Subcutaneous abdominal adipose tissue (tissue), 5 donors: ENCODE results near the gene GPR146.

Source experiments
- H3K27ac ChIP-seq: one replicate; pipeline ENCODE4 v1.7.0; 2013; ENCODE audit warnings: low read depth, mild to moderate bottlenecking, inconsistent platforms, low read length, moderate library complexity
- H3K27me3 ChIP-seq, 5 donors: one replicate each; pipeline ENCODE4 v1.7.0; 2013; ENCODE audit warnings: low read length in 5 of 5, inconsistent platforms in 1 of 5; ENCODE audit not compliant: control insufficient read depth in 5 of 5, insufficient read depth in 4 of 5
- H3K36me3 ChIP-seq, 5 donors: one replicate each; pipeline ENCODE4 v1.7.0; 2013; ENCODE audit warnings: low read length in 5 of 5; ENCODE audit not compliant: control insufficient read depth in 5 of 5, insufficient read depth in 5 of 5
- H3K4me1 ChIP-seq, 5 donors: one replicate each; pipeline ENCODE4 v1.7.0; 2013; ENCODE audit warnings: low read length in 5 of 5, mild to moderate bottlenecking in 3 of 5, moderate library complexity in 1 of 5; ENCODE audit not compliant: control insufficient read depth in 5 of 5, insufficient read depth in 5 of 5
- H3K4me3 ChIP-seq, 5 donors: one replicate each; pipeline ENCODE4 v1.7.0; 2013; ENCODE audit warnings: low read length in 5 of 5, low read depth in 1 of 5
- H3K9ac ChIP-seq, 5 donors: one replicate each; pipeline ENCODE4 v1.7.0; 2013; ENCODE audit warnings: low read length in 5 of 5, mild to moderate bottlenecking in 4 of 5, moderate library complexity in 3 of 5
- H3K9me3 ChIP-seq, 5 donors: one replicate each; pipeline ENCODE4 v1.7.0; 2013; ENCODE audit warnings: low read length in 5 of 5; ENCODE audit not compliant: control insufficient read depth in 5 of 5
- donor health status: healthy.
- donor health status: healthy.
- donor health status: healthy.
- donor health status: healthy.
- donor health status: healthy.

GPR146 gene

DNA sequence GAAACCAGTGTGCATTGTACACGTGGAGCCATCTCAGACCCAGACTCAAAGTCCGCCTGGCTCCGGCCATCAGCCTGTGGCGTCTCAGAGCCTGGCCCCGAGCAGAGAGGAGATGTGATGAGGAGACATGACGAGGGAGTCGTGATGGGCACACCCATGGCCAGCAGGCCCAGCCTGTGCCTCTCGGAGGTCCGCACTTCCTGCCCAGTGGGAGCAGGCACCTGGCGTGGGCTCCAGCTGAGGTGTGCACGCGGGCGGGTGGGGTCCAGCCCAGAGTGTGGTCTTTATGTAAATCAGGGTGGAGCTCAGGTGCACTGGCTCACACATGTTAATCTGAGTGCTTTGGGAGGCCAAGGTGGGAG, 26.0 kb upstream of the GPR146 start:
- H3K36me3 ChIP-seq = peaks cover 0 to 39% (median 11%) of the 10 kb centered on the region in 5 donors
- H3K27ac ChIP-seq = no peak overlapping the region
- no peaks in the 10 kb centered on the region for H3K9me3 ChIP-seq
- H3K27me3 ChIP-seq = no peaks in the 10 kb centered on the region
- H3K4me3 ChIP-seq = no peak overlapping the region
- H3K9ac ChIP-seq = no peak overlapping the region
- peaks cover 0 to 10% (median 0%) of the 10 kb centered on the region in 5 donors for H3K4me1 ChIP-seq

- H3K4me3 ChIP-seq = no peak overlapping the region
- H3K9ac ChIP-seq = no peak overlapping the region
- H3K36me3 ChIP-seq = peaks cover 0 to 39% (median 11%) of the 10 kb centered on the region in 5 donors
- no peaks in the 10 kb centered on the region for H3K27me3 ChIP-seq
- H3K27ac ChIP-seq = no peak overlapping the region
- peaks cover 0 to 10% (median 0%) of the 10 kb centered on the region in 5 donors for H3K4me1 ChIP-seq
- no peaks in the 10 kb centered on the region for H3K9me3 ChIP-seq
Measured at GRCh38 chr7:1019255-1019785, 25.0 kb upstream of the GPR146 start.

DNA sequence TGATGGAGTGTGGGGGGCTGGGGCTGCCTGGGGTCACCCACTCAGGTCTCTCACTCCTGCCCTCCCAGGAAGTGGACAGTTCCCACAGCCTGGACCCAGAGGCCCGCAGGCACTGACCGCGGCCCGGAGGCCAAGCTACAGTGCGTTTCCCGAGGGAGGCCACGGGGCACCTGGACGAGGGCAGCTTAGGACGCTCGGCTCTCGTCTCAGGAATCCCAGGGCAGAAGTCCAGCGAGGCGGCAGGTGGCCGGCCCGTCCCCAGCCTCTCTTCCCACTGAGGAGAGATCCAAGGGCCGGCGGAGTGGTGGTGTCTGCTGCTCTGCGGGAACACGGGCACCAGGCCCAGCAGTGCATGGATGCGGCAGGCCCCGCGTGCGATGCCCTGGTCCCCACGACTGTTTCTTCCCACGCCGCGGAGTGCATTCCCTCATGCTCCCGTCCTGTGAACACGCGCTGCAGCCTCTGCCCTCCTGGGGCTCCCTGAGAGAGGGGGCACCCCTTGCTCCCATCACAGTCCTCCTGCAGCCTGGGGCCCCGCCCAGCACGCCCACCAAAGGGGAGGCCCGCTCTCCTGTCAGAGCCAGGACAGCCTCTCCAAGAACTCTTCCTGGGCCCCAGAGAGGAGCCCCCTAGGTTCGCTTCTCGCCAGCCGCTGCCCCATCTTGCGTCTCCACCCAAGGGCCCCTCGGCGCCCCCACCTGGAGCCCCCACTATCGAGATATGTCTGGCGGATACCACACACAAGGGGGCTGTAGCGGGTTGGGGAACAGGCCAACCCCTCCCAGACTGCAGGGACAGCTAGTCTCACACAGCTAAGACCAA, 24.3 kb upstream of the GPR146 start:
- Histone ChIP-seq H3K9ac (no peak overlapping the region), H3K27me3 (no peaks in the 10 kb centered on the region), H3K4me3 (no peak overlapping the region), H3K9me3 (no peaks in the 10 kb centered on the region), H3K27ac (no peak overlapping the region), H3K36me3 (peaks cover 0 to 42% (median 11%) of the 10 kb centered on the region in 5 donors), H3K4me1 (peaks cover 0 to 10% (median 0%) of the 10 kb centered on the region in 5 donors)

DNA sequence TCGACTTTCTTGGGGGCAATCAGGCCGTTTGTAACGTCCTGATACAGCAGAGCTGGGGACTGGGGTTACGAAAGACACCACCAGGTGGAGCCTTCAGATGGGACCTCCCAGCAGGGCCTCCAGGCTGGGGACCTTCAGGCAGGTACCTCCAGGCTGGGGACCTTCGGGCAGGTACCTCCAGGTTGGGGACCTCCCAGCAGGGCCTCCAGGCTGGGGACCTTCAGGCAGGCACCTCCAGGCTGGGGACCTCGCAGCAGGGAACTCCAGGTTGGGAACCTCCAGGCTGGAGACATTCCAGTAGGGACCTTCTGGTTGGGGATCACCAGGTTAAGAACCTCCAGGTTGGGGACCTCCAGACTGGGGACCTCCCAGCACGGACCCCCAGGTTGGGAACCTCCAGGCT, 23.5 kb upstream of the GPR146 start:
- Histone ChIP-seq H3K36me3 (peaks cover 0 to 50% (median 18%) of the 10 kb centered on the region in 5 donors), H3K4me1 (peaks cover 0 to 5% (median 0%) of the 10 kb centered on the region in 5 donors), H3K9ac (no peak overlapping the region), H3K27me3 (no peaks in the 10 kb centered on the region), H3K4me3 (no peak overlapping the region), H3K9me3 (no peaks in the 10 kb centered on the region), H3K27ac (no peak overlapping the region)

GRCh38 chr7:1021366-1021765, 23.0 kb upstream of the GPR146 start:
- Histone ChIP-seq H3K4me3 (no peak overlapping the region), H3K27me3 (no peaks in the 10 kb centered on the region), H3K9ac (no peak overlapping the region), H3K9me3 (no peaks in the 10 kb centered on the region), H3K4me1 (peaks cover 0 to 2% (median 0%) of the 10 kb centered on the region in 5 donors), H3K27ac (no peak overlapping the region), H3K36me3 (peaks cover 0 to 55% (median 22%) of the 10 kb centered on the region in 5 donors)

- H3K4me1 ChIP-seq = peaks cover 0 to 4% (median under 1%) of the 10 kb centered on the region in 5 donors
- peaks cover 0 to 54% (median 24%) of the 10 kb centered on the region in 5 donors for H3K36me3 ChIP-seq
- no peak overlapping the region for H3K27ac ChIP-seq
- no peaks in the 10 kb centered on the region for H3K9me3 ChIP-seq
- no peak overlapping the region for H3K9ac ChIP-seq
- no peak overlapping the region for H3K4me3 ChIP-seq
- H3K27me3 ChIP-seq = no peaks in the 10 kb centered on the region
Measured at GRCh38 chr7:1021931-1022330, 22.4 kb upstream of the GPR146 start.

GRCh38 chr7:1022356-1022755, 22.0 kb upstream of the GPR146 start:
- no peak overlapping the region for H3K9ac ChIP-seq
- no peaks in the 10 kb centered on the region for H3K27me3 ChIP-seq
- no peak overlapping the region for H3K27ac ChIP-seq
- H3K36me3 ChIP-seq = peaks cover 0 to 50% (median 24%) of the 10 kb centered on the region in 5 donors
- H3K9me3 ChIP-seq = no peaks in the 10 kb centered on the region
- H3K4me1 ChIP-seq = peaks cover 0 to 8% (median 5%) of the 10 kb centered on the region in 5 donors
- H3K4me3 ChIP-seq = no peak overlapping the region

- H3K27ac ChIP-seq = no peak overlapping the region
- H3K9ac ChIP-seq = no peak overlapping the region
- H3K36me3 ChIP-seq = peaks cover 0 to 49% (median 24%) of the 10 kb centered on the region in 5 donors
- peaks cover 0 to 14% (median 9%) of the 10 kb centered on the region in 5 donors for H3K4me1 ChIP-seq
- no peaks in the 10 kb centered on the region for H3K27me3 ChIP-seq
- H3K9me3 ChIP-seq = no peaks in the 10 kb centered on the region
- no peak overlapping the region for H3K4me3 ChIP-seq
Measured at GRCh38 chr7:1022801-1023465, 21.4 kb upstream of the GPR146 start.

- Histone ChIP-seq H3K9me3 (no peaks in the 10 kb centered on the region), H3K4me1 (peaks cover 0 to 25% (median 18%) of the 10 kb centered on the region in 5 donors), H3K27me3 (no peaks in the 10 kb centered on the region), H3K4me3 (no peak overlapping the region), H3K27ac (no peak overlapping the region), H3K9ac (no peak overlapping the region), H3K36me3 (peaks cover 0 to 41% (median 16%) of the 10 kb centered on the region in 5 donors)
Measured at GRCh38 chr7:1024331-1024841, 20.0 kb upstream of the GPR146 start.
